ENCODE data around the gene REPIN1. TPM values are rescaled to one million over a fixed set of nuclear protein-coding genes. Genes with fewer than 3 reads are reported as not detected.

The REPIN1 gene
- total and polyA plus RNA-seq, 4 donors, result 38.4 to 135 (median 62.0) TPM

- H3K4me1 ChIP-seq (ENCODE audit: control insufficient read depth in 5 of 5, insufficient read depth in 5 of 5, low read length in 5 of 5), result peaks cover 0 to under 1% (median 0%) of the 10 kb centered on the region in 5 donors
- ATAC-seq (ENCODE audit: insufficient read depth, low FRiP score) (no peak), DNase-seq (no peak)
- H3K9me3 ChIP-seq (ENCODE audit: control insufficient read depth in 4 of 4, insufficient read depth in 3 of 4, low read length in 3 of 4), result no peaks in the 10 kb centered on the region
- H3K27me3 ChIP-seq (ENCODE audit: control insufficient read depth in 3 of 3, insufficient read depth in 3 of 3, low read length in 2 of 3), result no peaks in the 10 kb centered on the region
- TF ChIP-seq, protein P1, sequence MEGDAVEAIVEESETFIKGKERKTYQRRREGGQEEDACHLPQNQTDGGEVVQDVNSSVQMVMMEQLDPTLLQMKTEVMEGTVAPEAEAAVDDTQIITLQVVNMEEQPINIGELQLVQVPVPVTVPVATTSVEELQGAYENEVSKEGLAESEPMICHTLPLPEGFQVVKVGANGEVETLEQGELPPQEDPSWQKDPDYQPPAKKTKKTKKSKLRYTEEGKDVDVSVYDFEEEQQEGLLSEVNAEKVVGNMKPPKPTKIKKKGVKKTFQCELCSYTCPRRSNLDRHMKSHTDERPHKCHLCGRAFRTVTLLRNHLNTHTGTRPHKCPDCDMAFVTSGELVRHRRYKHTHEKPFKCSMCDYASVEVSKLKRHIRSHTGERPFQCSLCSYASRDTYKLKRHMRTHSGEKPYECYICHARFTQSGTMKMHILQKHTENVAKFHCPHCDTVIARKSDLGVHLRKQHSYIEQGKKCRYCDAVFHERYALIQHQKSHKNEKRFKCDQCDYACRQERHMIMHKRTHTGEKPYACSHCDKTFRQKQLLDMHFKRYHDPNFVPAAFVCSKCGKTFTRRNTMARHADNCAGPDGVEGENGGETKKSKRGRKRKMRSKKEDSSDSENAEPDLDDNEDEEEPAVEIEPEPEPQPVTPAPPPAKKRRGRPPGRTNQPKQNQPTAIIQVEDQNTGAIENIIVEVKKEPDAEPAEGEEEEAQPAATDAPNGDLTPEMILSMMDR (IDR thresholded peaks at IDR 0.05; ENCODE audit: control extremely low read depth, extremely low read depth), result no peak
- no peak overlapping the region for H3K4me3 ChIP-seq
- H3K36me3 ChIP-seq (ENCODE audit: control insufficient read depth in 4 of 4, insufficient read depth in 4 of 4, low read length in 4 of 4), result peaks cover 0 to 17% (median 0%) of the 10 kb centered on the region in 4 donors
- 93 to 98% methylated on average over 11 of the region's 11 CpGs for WGBS, 2 donors
- no peak overlapping the region for H3K9ac ChIP-seq (ENCODE audit: insufficient read depth in 1 of 2, low read length in 2 of 2)
- H3K27ac ChIP-seq (ENCODE audit: low read depth in 1 of 2, low read length in 1 of 2), result no peak overlapping the region
These were observed 43.4 kb downstream of the REPIN1 start for GRCh38 chr7:150412016-150412415.

DNA sequence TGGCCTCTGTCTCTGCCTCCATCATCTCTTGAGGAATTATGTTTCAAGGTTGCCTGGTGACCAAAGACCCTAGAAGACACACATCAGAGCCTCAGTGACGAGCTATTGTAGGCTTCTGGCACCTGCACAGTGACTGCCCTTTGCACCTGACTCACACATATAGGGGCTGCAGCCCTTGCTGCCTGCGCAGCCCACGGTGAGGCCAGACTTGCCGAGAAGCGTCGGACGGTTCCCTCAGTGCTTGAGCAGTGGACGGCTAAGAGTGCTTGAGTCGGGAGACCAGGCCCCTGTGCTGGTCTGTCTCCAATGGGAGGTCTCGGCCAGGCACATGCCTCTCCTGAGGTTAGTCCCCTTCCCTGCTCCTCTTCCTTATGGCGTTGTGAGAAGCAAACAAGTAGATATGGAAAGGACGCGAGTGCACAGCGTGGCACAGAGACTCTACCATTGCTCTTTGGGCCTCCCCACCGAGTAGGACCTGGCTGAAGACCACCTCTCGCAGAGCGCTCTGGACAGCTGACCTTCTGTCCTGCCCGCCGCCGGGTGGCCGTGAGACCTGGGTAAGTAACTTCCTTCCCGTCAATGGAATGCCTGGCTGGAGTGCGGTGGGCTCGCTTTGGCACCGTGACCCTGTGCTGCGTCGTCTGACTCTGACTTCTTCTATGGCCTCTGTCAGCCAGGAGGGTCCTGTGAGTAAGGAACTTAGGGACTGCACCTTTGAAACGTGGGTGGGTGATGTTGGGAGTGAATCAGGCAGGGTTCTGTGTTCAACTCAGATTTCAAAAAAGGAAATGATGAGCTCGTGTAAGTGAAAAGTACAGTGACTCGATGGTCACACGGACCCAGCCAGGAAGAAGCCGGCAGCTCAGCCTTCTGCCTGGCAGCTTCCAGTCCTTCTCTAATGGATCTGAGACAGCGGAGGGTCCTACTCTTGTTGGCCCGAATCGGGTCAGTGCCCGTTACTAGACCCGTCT, 44.2 kb downstream of the REPIN1 start:
- DNase-seq, result no peak

GRCh38 chr7:150413640-150414081, 45.0 kb downstream of the REPIN1 start:
- 94 to 97% methylated on average over 11 of the region's 11 CpGs for WGBS, 2 donors
- TF ChIP-seq, protein P1 (IDR thresholded peaks at IDR 0.05; ENCODE audit: control extremely low read depth, extremely low read depth), result no peak
- Histone ChIP-seq H3K27me3 (ENCODE audit: control insufficient read depth in 3 of 3, insufficient read depth in 3 of 3, low read length in 2 of 3) (no peaks in the 10 kb centered on the region), H3K4me3 (no peak overlapping the region), H3K9me3 (ENCODE audit: control insufficient read depth in 4 of 4, insufficient read depth in 3 of 4, low read length in 3 of 4) (no peaks in the 10 kb centered on the region), H3K27ac (ENCODE audit: low read depth in 1 of 2, low read length in 1 of 2) (no peak overlapping the region), H3K4me1 (ENCODE audit: control insufficient read depth in 5 of 5, insufficient read depth in 5 of 5, low read length in 5 of 5) (no peaks in the 10 kb centered on the region), H3K9ac (ENCODE audit: insufficient read depth in 1 of 2, low read length in 2 of 2) (no peak overlapping the region), H3K36me3 (ENCODE audit: control insufficient read depth in 4 of 4, insufficient read depth in 4 of 4, low read length in 4 of 4) (peaks cover 0 to 13% (median 0%) of the 10 kb centered on the region in 4 donors)
- ATAC-seq (ENCODE audit: insufficient read depth, low FRiP score) (no peak), DNase-seq (no peak)

More for the DNA sequence above, 44.2 kb downstream of the REPIN1 start:
- TF ChIP-seq, protein P1 (IDR thresholded peaks at IDR 0.05; ENCODE audit: control extremely low read depth, extremely low read depth), result no peak
- no peak overlapping the region for H3K4me3 ChIP-seq
- H3K27ac ChIP-seq (ENCODE audit: low read depth in 1 of 2, low read length in 1 of 2), result no peak overlapping the region
- H3K36me3 ChIP-seq (ENCODE audit: control insufficient read depth in 4 of 4, insufficient read depth in 4 of 4, low read length in 4 of 4), result peaks cover 0 to 17% (median 0%) of the 10 kb centered on the region in 4 donors
- WGBS, 2 donors, result 79 to 86% methylated on average over 37 of the region's 37 CpGs
- no peak for ATAC-seq (ENCODE audit: insufficient read depth, low FRiP score)
- H3K4me1 ChIP-seq (ENCODE audit: control insufficient read depth in 5 of 5, insufficient read depth in 5 of 5, low read length in 5 of 5), result no peaks in the 10 kb centered on the region
- H3K9me3 ChIP-seq (ENCODE audit: control insufficient read depth in 4 of 4, insufficient read depth in 3 of 4, low read length in 3 of 4), result no peaks in the 10 kb centered on the region
- H3K9ac ChIP-seq (ENCODE audit: insufficient read depth in 1 of 2, low read length in 2 of 2), result no peak overlapping the region
- H3K27me3 ChIP-seq (ENCODE audit: control insufficient read depth in 3 of 3, insufficient read depth in 3 of 3, low read length in 2 of 3), result no peaks in the 10 kb centered on the region
